Left colon (tissue), 2 donors: ENCODE data around the gene CLIC3. TPM values are rescaled to one million over a fixed set of nuclear protein-coding genes. Genes with fewer than 3 reads are reported as not detected.
"Not testable (repeated sequence)": the region's sequence is repeated elsewhere in the genome, so short reads cannot be mapped to it uniquely, and the experiment has no call there.

Source experiments
- ATAC-seq: fragments of 200-7000 bp; cut with Tn5 transposase; one replicate; pipeline ENCODE4 v1.9.1; 2020; ENCODE audit warnings: mild to moderate bottlenecking, moderate library complexity
- DNase-seq, 2 donors: peaks; one replicate each; pipeline ENCODE4 v3.0.0-alpha.2; 2020
- intact Hi-C, 2 donors: fragments of 100-400 bp; cut with DNase I in 1 of 2; cut with micrococcal nuclease in 1 of 2; formaldehyde crosslinking; loops; one replicate each; pipeline versions ENCODE4 v1.11.2 to v1.14.0; 2022; cut with DNase I, micrococcal nuclease
- total RNA-seq, 2 donors: library from RNA; stranded (reverse); fragmentation: NEBNext Ultra II Directional; extraction: Animal tissue kit (Norgen Biotek cat#: 25700); gene quantifications; one replicate each; pipeline ENCODE4 v1.2.1, GENCODE V29; 2021
- donor health status: DM: no; HTN: no; CAD: no.
- donor health status: DM: yes; HTN: yes; CAD: no.

The CLIC3 gene
- total RNA-seq, 2 donors from 2014 or later = 3.2 to 3.8 TPM

- ATAC-seq, intact Hi-C loops, DNase-seq: not testable (repeated sequence)
Observed at GRCh38 chr9:137033481-137033880, 37.1 kb upstream of the CLIC3 start.

GRCh38 chr9:137032858-137033257, 36.5 kb upstream of the CLIC3 start:
- intact Hi-C loops = no loop called here
- no peak for ATAC-seq
- no peak for DNase-seq

DNA sequence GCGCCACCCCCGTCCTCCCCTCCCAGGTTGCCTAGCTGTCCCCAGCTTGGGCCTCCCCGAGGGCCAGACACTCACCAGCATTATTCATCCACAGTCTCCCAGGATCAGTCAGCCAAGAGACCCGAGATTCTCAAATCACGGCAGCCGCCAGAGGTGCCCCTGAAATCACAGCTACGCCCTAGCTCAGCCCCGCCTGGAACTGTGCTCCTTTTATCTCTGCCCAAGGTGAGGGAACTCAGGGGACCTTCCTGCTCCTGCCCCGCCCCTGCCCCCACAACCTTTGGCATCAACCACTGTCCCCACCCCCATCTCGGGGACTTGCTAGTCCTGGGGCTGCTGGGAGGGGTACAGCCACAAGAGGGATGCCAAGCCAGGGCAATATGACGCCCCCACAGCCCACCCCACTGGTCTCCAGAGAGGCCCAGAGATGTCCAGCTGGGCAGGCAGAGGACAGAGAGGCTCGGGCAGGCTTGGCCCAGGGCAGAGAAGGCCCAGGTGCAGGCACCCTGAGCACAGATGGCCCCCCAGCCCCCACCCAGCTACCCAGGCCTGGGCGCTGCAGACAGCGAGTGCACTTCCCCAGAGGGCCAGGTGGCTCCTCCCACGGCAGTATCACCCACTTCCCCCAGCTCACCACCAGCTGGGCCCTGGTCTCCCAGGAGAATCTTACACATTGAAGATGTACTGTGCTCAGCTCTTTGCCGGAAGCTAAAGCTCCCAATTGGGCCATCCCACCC, 35.7 kb upstream of the CLIC3 start, which contains the start of gene FUT7:
FUT7 (minus strand) TSS at position 185 of the 737 bp plus-strand sequence; CDS start at position 88, 97 bp downstream.
- no peak for ATAC-seq

DNA sequence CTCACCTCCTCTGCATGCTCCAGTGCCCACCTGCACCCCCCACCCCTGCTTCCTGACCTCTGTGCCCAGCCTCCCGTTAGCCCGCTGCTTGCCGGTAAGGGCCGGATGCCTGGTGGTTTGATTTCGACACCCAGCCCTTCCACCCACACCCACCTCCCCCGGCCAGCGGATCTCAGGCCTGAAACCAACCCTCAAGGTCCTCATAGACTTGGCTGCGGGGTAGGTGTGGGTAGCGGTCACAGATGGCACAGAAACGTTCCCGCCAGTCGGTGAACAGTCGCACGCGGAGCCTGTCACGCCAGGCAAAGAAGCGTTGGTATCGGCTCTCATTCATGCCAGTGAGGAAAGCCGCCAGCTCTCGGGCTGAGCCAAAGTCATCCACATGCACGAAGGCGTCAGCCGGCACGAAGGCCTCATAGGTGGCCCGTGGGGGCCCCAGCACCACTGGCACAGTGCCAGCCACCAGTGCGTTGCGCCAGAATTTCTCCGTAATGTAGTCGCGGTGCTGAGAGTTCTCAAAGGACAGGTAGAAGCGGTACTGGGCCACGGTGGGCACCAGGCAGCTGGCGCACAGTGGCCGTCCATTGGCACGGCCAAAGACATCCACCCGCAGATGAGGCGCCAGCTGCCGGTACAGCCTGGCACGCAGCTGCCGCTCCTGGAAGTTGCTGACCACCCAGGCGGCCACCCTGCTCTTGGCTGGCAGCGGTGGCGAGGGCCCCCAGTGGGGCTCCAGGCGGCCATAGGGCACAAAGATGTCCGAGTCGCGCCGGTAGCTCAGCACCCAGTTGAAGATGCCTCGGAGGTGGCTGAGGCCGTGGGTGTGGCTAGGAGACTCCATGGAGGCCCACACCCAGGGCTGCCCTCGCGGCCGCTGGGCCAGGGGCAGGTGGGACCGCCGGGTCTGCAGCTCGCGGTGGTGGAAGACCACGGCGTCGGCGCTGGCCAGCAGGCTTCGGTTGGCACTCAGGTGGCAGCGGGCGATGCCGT, 34.5 kb upstream of the CLIC3 start:
- intact Hi-C loops = no loop called here
- ATAC-seq (no peak), DNase-seq (peak in 1 of 2 donors; percentile 51)

More for the DNA sequence above, 35.7 kb upstream of the CLIC3 start, which contains the start of gene FUT7:
- intact Hi-C loops = no loop called here
- no peak for DNase-seq

- DNase-seq (no peak), ATAC-seq (no peak)
- intact Hi-C loops = no loop called here
Observed at GRCh38 chr9:137030006-137030405, 33.6 kb upstream of the CLIC3 start.

- DNase-seq (peak; percentile 74 to 89), ATAC-seq (peak; percentile 59)
- intact Hi-C loops = loop anchor here in 1 of 2 donors (10.0 kb wide), 1 partner anchor 84 kb away; the partner anchor contains the start of genes C8G and FBXW5
Observed at GRCh38 chr9:137029058-137029936, 32.9 kb upstream of the CLIC3 start.

DNA sequence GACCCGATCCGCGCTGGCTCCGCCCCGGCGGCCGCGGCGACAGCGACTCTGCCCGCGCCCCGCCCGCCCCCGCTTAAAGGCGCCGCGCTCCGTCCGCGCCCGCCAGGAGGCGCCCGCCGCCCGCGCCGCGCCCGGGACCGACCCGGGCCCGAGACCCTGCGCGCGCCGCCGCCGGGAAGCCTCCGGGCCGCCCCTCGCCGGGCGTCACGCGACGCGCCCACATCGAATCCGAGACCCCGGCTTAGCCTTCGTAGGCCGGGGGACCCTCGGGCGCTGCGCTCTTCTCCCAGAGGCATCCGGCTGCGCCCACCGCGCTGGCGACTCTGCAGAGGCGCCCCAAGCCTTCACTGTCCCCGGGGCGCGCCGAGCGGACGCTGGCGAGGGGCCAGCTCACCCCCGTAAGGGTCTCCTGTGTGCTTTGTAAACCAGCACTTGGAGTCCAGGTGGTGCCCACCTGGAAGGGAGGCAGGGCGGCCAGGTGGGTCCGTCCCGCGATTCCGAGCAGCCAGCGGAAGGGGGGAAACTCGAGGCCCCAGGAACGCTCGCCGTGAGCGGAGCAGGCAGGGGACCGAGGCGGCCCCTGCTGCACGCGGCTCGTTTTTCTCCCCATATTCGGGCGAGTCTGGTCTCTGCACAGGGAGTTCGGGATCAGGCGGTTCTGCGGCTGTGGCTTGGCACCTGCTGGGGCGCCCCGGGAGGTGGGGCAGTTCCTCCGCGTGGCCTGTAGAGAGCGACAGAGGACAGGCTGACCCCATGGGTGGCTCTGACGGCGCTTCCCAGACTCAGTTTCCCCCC, 32.1 kb upstream of the CLIC3 start:
- intact Hi-C loops = loop anchor here in 1 of 2 donors (10.0 kb wide), 1 partner anchor 84 kb away; the partner anchor contains the start of genes C8G and FBXW5
- DNase-seq = peak; percentile 77 to 81
- ATAC-seq = peak; percentile 71

DNA sequence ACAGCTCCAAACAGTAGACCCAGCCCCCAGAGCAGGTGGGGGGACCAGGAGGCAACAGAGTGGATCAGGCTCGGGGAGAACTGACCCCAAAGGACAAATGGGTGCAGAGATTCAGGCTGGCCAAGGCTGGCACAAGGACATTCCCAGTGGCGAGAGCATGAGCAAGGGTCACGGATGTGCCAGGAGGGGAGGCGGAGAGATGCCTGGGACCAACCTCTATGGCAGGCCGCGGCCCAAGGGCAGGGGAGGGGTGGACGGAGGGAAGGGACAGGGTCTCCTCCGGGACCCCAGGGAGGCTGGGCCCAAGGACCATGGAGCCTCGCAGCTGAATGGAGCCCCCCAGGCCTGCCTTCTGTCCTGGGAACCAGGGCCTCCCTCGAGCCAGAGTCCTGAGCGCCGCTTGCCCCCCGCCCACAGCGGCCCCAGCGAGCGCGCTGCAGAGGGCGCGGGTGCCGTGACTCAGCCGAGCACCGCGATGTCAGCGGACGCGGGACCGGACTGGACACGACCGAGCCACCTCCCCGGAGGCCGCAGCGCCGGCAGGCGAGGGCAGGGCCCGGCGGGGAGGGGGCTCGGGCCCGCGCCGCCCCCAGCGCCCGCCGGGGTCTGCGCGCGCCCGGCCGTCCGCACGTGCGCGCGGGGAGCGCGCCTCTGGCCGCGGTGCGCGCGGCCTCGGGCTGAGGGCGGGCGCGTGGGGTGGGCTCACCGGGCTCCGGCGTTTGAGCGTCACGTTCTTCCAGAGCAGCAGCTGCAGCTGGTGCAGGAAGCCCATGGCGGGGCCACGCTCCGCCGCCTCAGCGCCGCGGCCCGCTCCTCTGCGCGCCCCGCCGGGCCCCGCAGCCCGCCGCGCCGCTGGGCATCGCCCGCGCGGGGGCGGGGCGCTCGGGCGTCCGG, 31.2 kb upstream of the CLIC3 start, which contains the start of gene ABCA2:
ABCA2 (minus strand) TSS at position 869 of the 894 bp plus-strand sequence; CDS start at position 772, 97 bp downstream.
- intact Hi-C loops = loop anchor here in 1 of 2 donors (10.0 kb wide), 1 partner anchor 83 kb away; the partner anchor contains the start of genes C8G and FBXW5
- ATAC-seq = no peak

DNA sequence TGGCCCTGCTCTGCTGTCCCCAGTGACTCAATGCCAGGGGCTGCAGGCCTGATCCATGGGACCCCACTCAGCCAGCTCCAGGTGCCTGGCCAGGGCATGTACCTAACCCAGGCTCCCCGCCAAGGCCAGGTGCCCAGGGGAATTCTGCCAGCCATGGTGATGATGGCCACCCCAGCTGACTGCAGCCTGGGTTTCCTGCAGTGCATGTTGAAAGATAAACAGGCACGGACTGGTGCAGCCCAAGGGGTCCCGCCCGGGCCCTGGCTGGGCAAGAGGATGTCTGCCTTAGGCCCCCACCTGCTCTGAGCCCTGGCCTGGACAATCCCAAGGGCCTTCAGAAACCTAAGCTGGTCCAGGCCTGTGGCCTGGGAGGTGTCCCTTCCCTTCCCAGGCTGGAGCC, 30.5 kb upstream of the CLIC3 start:
- ATAC-seq (no peak), DNase-seq (no peak)
- intact Hi-C loops = loop anchor here in 1 of 2 donors (10.0 kb wide), 1 partner anchor 82 kb away; the partner anchor contains the start of genes C8G and FBXW5

More for the DNA sequence above, 31.2 kb upstream of the CLIC3 start, which contains the start of gene ABCA2:
- no peak for DNase-seq

- no peak for ATAC-seq
- intact Hi-C loops = loop anchor here in 1 of 2 donors (10.0 kb wide), 1 partner anchor 82 kb away; the partner anchor contains the start of genes C8G and FBXW5
- DNase-seq = no peak
Observed at GRCh38 chr9:137026384-137026783, 30.0 kb upstream of the CLIC3 start.

DNA sequence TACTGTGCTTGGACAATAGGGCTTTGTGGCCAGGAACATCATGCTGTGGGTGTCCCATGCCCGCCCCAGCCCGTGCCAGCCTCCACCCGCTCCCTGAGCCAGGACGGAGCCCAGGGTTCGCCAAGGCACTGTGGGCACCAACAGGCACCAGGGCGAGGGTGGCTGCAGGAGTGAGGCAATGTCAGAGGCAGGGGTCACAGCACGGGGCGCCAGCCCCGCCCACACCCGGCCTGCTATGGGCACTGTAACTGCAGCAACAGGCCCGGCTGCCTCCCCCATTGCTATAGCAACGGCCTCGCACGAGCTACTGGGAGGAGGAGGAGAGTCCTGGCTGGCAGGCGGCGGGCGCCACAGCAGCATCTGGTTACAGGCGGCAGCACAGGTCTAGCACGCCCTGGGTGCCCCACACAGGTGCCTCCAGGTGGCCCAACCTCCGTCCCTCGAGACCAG, 29.2 kb upstream of the CLIC3 start:
- intact Hi-C loops = loop anchor here in 1 of 2 donors (10.0 kb wide), 1 partner anchor 81 kb away; the partner anchor contains the start of genes C8G and FBXW5
- DNase-seq (peak; percentile 68 to 73), ATAC-seq (peak; percentile 16)

- intact Hi-C loops = loop anchor here in 1 of 2 donors (10.0 kb wide), 1 partner anchor 79 kb away; the partner anchor contains the start of genes C8G and FBXW5
- ATAC-seq = no peak
- DNase-seq = no peak
Observed at GRCh38 chr9:137023583-137023991, 27.2 kb upstream of the CLIC3 start.

GRCh38 chr9:137023157-137023556, 26.8 kb upstream of the CLIC3 start:
- intact Hi-C loops = loop anchor here in 1 of 2 donors (10.0 kb wide), 1 partner anchor 78 kb away; the partner anchor contains the start of genes C8G and FBXW5
- ATAC-seq = no peak

DNA sequence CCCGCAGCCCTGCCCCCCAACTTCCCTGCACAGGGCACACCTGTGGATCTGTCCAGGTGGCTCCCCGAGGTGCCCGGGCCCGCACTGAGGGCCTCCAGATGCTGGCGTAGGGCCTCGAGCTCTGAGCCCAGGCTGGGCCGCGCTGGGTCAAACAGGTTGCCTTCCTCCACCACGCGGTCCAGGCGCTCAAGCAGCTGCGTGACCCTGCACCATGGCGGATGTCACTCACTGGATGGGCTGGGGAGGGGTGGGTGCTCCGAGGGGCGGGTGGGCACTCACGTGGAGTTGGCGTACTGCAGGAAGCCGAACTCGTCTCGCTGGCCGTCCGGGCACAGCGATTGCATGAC, 26.3 kb upstream of the CLIC3 start:
- ATAC-seq (no peak), DNase-seq (no peak)
- intact Hi-C loops = loop anchor here in 1 of 2 donors (10.0 kb wide), 1 partner anchor 78 kb away; the partner anchor contains the start of genes C8G and FBXW5

More at GRCh38 chr9:137023157-137023556, 26.8 kb upstream of the CLIC3 start:
- no peak for DNase-seq

DNA sequence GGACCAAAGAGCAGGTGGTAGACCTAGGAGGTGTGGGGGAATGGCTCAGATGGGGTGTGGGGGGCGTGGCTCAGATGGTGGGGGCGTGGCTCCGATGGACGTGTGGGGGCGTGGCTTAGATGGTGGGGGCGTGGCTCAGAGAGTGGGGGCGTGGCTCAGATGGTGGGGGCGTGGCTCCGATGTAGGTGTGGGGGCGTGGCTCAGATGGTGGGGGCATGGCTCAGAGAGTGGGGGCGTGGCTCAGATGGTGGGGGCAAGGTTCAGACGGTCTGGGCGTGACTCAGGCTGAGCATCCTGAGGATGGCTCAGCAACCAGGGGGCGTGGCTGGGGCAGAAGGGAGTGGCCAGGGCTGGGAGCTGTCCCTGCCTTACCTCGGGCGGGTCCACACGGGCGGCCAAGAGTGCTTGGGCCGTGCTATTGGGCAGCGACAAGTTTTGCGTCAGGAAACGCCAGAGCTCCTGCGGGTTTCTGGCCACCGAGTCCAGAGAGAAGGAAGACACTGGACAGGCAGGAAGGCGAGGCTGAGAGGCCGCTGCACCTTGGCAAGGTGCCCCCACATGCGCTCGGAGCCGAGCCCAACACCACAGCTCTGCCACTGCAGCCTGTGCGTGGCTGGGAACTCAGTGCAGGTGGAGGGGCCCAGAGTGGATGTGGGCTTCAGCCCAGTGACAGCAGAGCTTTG, 25.8 kb upstream of the CLIC3 start:
- intact Hi-C loops = loop anchor here in 1 of 2 donors (10.0 kb wide), 1 partner anchor 77 kb away; the partner anchor contains the start of genes C8G and FBXW5
- ATAC-seq (peak; percentile 87), DNase-seq (peak; percentile 97 to 98)
